ENCODE measurements around the gene FXR2.

DNA sequence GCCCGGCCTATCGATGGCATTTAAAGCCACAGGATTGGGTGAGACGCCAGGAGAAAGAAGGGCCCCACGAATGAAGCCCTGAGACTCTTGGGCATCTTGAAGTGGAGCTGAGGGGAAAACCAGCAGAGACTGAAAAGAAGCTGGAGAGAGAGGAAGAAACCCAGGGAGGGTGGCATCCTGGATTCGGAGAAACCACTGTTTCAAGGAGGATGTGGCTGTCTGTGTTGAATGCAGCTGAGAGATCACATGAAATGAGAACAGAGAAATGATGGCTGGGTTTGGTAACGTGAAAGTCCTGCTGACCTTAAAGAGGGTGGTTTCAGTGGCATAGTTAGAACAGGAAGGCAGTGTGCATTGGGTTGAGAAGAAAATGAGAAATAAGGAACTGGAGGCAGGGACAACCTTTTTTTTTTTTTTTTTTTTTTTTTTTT is 62.1 kb downstream of the FXR2 start:
- TF ChIP-seq, protein P1, sequence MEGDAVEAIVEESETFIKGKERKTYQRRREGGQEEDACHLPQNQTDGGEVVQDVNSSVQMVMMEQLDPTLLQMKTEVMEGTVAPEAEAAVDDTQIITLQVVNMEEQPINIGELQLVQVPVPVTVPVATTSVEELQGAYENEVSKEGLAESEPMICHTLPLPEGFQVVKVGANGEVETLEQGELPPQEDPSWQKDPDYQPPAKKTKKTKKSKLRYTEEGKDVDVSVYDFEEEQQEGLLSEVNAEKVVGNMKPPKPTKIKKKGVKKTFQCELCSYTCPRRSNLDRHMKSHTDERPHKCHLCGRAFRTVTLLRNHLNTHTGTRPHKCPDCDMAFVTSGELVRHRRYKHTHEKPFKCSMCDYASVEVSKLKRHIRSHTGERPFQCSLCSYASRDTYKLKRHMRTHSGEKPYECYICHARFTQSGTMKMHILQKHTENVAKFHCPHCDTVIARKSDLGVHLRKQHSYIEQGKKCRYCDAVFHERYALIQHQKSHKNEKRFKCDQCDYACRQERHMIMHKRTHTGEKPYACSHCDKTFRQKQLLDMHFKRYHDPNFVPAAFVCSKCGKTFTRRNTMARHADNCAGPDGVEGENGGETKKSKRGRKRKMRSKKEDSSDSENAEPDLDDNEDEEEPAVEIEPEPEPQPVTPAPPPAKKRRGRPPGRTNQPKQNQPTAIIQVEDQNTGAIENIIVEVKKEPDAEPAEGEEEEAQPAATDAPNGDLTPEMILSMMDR (IDR thresholded peaks at IDR 0.05; ENCODE audit: insufficient read depth, low read length, poor library complexity, severe bottlenecking) = no peak
- TF ChIP-seq EZH2phosphoT487 (conservative IDR thresholded peaks at IDR 0.05; ENCODE audit: low read length) = no peak
